Skin of body (tissue), 2 donors: ENCODE data around the gene NDUFS7. TPM values are rescaled to one million over a fixed set of nuclear protein-coding genes. Genes with fewer than 3 reads are reported as not detected.

Source experiments
- DNase-seq: peaks from one replicate; lab custom pipeline; 2025; lab: John Stamatoyannopoulos, UW
- total RNA-seq: library from RNA; depleted of rRNA; stranded (reverse); fragments of >200 nt; gene quantifications from one replicate; pipeline ENCODE4 v1.2.3, GENCODE V29; 2014

The NDUFS7 gene
- 27.3 TPM for total RNA-seq

- peak; percentile 86 for DNase-seq
Measured at GRCh38 chr19:1383312-1384084, at the start of gene NDUFS7. Gene NDUFS7 (plus strand): TSS chr19:1383907. CDS start chr19:1383927, 20 bp downstream.

GRCh38 chr19:1336079-1336684, 47.5 kb upstream of the NDUFS7 start:
- no peak for DNase-seq

GRCh38 chr19:1340681-1341469, 42.8 kb upstream of the NDUFS7 start:
- DNase-seq = no peak

GRCh38 chr19:1343041-1343440, 40.7 kb upstream of the NDUFS7 start:
- DNase-seq = no peak

- DNase-seq = no peak
Measured at GRCh38 chr19:1349211-1349610, 34.5 kb upstream of the NDUFS7 start.

- no peak for DNase-seq
Measured at GRCh38 chr19:1350867-1351266, 32.8 kb upstream of the NDUFS7 start.

- DNase-seq = no peak
Measured at GRCh38 chr19:1351381-1351851, 32.3 kb upstream of the NDUFS7 start.

- DNase-seq = no peak
Measured at GRCh38 chr19:1353144-1353543, 30.6 kb upstream of the NDUFS7 start.

- no peak for DNase-seq
Measured at GRCh38 chr19:1354970-1355567, 28.6 kb upstream of the NDUFS7 start.

GRCh38 chr19:1355568-1356507, 27.9 kb upstream of the NDUFS7 start:
- no peak for DNase-seq

GRCh38 chr19:1356508-1356865, 27.2 kb upstream of the NDUFS7 start:
- no peak for DNase-seq

GRCh38 chr19:1357531-1358109, 26.1 kb upstream of the NDUFS7 start:
- no peak for DNase-seq

- no peak for DNase-seq
Measured at GRCh38 chr19:1360126-1360817, 23.4 kb upstream of the NDUFS7 start.

GRCh38 chr19:1360818-1361461, 22.8 kb upstream of the NDUFS7 start:
- peak; percentile 61 for DNase-seq

GRCh38 chr19:1361601-1362386, 21.9 kb upstream of the NDUFS7 start:
- DNase-seq = no peak

GRCh38 chr19:1362387-1363257, 21.1 kb upstream of the NDUFS7 start:
- DNase-seq = no peak

- no peak for DNase-seq
Measured at GRCh38 chr19:1363599-1363998, 20.1 kb upstream of the NDUFS7 start.
